GM10266 (cell line): ENCODE measurements around the gene IGF2.
A peak's percentile ranks its signal among the peaks of the same experiment; 100 is the strongest.

ENCODE experiments used
- DNase-seq: peaks from one replicate; pipeline ENCODE4 v3.0.0; 2012; ENCODE audit errors: extremely low spot score
- TF ChIP-seq, protein P1 (sequence below): IDR thresholded peaks from 2 replicates; pipeline ENCODE4 v1.5.1; 2012; ENCODE audit warnings: mild to moderate bottlenecking, low read depth; ENCODE audit not compliant: control insufficient read depth, insufficient read depth; ENCODE audit errors: missing control alignments

IGF2 gene

GRCh38 chr11:2169005-2169378 is 29.8 kb upstream of the IGF2 start:
- TF ChIP-seq, protein P1, sequence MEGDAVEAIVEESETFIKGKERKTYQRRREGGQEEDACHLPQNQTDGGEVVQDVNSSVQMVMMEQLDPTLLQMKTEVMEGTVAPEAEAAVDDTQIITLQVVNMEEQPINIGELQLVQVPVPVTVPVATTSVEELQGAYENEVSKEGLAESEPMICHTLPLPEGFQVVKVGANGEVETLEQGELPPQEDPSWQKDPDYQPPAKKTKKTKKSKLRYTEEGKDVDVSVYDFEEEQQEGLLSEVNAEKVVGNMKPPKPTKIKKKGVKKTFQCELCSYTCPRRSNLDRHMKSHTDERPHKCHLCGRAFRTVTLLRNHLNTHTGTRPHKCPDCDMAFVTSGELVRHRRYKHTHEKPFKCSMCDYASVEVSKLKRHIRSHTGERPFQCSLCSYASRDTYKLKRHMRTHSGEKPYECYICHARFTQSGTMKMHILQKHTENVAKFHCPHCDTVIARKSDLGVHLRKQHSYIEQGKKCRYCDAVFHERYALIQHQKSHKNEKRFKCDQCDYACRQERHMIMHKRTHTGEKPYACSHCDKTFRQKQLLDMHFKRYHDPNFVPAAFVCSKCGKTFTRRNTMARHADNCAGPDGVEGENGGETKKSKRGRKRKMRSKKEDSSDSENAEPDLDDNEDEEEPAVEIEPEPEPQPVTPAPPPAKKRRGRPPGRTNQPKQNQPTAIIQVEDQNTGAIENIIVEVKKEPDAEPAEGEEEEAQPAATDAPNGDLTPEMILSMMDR: no peak
- no peak for DNase-seq

DNA sequence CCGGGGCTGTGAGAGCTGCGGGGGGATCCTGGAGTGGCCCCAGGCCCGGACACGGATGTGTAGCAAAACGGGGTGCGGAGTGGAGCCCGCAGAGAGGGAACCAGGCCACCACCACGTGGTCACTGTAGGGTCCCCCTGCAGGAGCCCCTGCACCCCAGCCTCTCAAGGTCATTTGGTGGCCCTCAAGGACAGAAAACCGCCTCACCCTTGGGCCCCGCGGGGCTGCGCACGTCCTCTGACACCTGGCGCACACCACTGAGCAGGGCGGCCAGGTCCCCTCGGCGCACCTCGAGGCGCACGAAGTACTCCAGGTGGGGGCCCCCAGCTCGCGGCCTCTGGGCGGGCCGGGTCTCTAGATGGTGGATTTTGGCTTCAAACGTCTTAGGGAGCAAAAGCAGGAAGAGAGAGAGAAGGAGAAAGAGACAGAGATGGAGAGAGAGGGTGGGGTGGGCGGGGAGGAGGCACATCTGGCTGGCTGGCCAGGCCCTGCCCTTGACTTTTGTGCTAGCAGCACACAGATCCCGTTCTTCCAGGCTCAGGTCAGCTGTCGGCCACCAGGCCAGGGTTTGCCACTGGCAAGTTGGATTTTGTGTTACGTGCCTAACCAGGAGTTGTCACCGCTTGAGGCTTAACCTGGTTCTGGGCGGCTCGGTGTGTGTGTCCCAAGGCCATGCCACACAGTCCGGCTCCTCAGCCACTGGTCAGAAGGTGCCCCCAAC is 29.3 kb upstream of the IGF2 start:
- no peak for DNase-seq
- TF ChIP-seq, protein P1: no peak

DNA sequence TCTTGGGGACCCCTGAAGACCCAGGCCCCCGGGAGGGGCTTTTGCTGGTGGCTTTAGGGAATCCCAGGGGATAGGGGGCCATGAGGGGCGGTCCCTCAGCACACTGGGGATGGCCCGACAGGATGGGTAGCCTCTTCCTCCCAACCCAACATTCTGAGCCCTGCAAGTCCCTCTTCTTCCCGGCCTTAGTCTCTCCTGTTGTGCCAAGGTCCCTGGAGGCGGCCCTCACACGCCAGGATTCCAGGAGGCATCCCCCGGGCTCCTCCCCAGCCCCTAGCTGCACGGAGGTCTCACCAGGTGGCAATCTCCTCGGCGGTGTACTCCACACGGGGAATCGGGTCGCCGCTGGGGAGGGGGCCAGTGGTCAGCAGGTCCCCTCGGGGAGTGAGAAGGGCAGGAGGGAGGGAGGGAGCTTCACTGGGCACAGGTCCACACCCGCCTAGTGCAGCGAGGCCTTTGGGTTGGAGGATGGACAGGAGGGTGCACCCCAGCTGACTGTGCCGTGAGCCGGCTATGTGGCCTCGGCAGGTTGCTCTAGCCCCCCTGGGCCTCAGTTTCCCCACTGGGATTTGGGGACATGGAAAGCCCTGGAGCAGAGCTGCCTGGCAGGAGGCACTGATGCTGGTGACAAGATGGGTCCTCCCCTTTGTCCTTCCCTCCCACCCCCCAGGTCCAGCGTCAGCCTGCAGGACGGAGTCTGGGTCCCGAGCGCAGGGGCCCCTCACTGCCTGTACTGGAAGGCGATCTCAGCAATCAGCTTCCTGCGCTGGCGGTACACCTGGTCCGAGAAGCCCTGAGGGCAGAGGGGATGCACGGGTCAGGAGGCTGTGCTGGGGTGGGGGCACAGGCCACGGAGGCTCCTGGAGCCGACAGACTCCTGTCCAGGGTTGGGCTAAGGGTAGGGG is 28.2 kb upstream of the IGF2 start:
- TF ChIP-seq, protein P1: no peak
- DNase-seq: no peak

DNA sequence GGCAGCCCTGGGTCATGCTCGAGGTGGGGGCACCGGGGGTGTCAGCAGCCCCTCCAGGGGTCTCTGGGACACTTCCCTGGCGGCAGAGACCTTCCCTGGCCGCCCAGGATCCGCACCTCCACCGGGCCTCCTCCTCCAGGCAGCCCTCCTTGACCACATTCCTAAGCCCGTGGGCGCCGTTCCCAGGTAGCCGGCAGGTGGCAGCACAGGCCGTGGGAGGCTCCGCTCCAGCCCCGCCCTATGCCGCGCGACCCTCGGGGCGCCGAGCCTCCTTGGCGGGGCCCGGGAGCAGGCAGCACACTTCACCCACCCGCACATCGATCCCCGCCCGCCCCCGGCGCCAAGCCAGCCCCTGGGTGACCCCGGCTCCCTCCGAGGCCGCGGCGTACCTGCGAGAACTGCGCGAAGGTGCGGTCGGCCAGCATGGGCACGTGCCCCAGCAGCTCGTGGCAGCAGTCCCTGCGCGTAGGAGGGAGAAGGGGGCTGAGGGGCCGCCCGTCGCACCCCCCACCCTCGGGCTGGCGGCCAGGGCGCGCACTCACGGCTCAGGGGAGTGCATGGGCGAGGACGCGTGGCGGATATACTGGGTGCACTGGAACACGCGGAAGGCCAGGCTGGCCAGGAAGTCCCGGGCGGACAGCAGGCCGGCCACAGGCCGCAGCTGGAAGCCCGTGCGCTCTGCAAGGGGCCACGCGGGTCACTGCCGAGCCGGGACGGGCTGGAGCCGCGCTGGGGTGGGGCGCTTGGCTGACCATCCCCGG is 27.1 kb upstream of the IGF2 start:
- TF ChIP-seq, protein P1: peak; percentile 50
- DNase-seq: peak; percentile 76

DNA sequence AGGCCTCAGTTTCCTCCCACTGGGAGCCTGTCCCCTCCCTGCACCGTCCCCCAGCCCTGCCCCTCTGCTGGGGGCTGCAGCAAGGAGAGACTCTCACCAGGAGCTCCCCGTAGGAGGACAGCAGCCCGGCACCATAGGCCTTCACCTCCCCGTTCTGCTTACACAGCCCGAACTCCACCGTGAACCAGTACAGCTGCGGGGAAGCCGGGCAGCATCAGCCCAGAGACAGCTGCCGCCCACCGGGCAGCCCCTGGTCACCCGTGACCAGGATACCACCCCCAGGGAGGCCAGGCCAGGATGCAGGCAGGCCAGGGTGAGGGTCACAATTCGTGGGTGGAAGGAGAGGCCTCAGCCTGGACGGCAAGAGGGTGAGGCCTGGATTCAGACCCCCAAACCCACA is 26.4 kb upstream of the IGF2 start:
- DNase-seq: no peak
- TF ChIP-seq, protein P1: no peak

DNA sequence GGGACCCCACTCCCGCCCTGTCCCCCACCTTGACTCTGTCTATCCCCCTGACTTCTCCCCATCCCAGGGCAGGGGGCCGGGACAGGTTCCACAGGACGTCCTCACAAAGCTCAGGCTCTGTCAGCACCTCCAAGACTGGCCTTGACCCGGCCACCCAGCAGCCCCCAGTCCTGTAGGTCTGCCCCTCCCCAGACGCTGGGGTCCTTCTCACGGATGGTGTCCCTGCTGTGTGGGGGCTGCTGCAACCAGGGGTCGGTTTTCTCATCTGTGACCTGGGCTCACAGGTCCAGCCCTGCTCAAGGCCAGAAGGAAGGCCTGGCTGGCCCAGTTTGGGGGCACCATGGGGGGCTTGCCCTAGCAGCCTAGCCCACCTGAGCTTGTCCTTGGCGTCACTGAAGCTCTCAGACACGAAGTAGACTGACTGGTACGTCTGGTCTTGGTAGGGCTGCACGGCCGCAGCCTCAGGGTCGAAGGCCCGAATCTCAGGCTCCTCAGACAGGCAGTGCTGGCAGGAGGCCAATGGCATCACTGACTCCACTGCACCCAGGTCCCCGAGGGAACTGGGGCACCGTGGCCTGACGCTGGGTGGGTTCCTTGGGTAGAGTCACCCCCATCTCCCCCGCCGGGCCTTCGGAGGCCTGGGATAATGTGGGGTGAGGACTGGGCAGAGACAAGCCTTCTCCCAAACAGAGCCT is 25.8 kb upstream of the IGF2 start:
- TF ChIP-seq, protein P1: no peak
- no peak for DNase-seq
